Spleen (tissue), 7 donors: ENCODE measurements around the gene FRMPD1.

Experiments used
- POLR2A ChIP-seq, 3 donors: fragments of 450-650 bp; IDR thresholded peaks; one replicate each; pipeline ENCODE4 v1.5.1; 2017; ENCODE audit warnings: antibody characterized with exemption in 3 of 3, mild to moderate bottlenecking in 1 of 3
- POLR2AphosphoS5 ChIP-seq, 3 donors: sonication (generic); formaldehyde crosslinking; IDR thresholded peaks; one replicate each; pipeline ENCODE4 v1.5.1; 2017; ENCODE audit warnings: antibody characterized with exemption in 3 of 3
- TF ChIP-seq, protein P1 (sequence below), 11 experiments: fragments of 200-600 bp in 7 of 11; fragments of 450-650 bp in 4 of 11; sonication (generic) in 4 of 11; IDR thresholded peaks in 8 of 11; conservative IDR thresholded peaks in 3 of 11; 1 replicate in 7 of 11; 2 replicates in 4 of 11; pipeline versions ENCODE4 v1.4.0 to v1.8.0; 2016 to 2021; ENCODE audit warnings: antibody characterized with exemption in 11 of 11, inconsistent platforms in 4 of 11, mild to moderate bottlenecking in 1 of 11
- donor health status: DM: no; HTN: no; CAD: no; lungs with moderate emphysema.
- donor health status: DM: no; HTN: no; CAD: no.
- donor health status: DM: no; HTN: no; CAD: no.

DNA sequence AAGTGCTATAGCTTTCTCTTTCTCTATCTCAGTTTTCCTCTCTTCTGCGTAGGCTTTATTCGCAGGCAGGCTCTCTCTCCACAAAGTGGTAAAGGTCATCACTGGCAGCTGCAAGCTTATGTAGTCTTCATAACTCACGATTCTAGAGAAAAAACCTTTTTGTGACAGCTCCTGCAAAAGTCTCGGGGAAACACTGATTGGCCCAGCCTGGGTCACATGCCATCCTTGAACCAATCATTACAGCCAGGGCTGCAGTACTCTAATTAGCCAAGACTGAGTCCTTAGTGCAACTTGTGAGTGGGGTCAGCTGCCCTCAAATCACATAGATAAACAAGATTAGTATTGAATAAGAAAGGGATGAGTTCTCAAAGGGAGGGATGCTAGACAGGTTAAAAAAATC lies 18.3 kb upstream of the FRMPD1 start:
- TF ChIP-seq, protein P1, sequence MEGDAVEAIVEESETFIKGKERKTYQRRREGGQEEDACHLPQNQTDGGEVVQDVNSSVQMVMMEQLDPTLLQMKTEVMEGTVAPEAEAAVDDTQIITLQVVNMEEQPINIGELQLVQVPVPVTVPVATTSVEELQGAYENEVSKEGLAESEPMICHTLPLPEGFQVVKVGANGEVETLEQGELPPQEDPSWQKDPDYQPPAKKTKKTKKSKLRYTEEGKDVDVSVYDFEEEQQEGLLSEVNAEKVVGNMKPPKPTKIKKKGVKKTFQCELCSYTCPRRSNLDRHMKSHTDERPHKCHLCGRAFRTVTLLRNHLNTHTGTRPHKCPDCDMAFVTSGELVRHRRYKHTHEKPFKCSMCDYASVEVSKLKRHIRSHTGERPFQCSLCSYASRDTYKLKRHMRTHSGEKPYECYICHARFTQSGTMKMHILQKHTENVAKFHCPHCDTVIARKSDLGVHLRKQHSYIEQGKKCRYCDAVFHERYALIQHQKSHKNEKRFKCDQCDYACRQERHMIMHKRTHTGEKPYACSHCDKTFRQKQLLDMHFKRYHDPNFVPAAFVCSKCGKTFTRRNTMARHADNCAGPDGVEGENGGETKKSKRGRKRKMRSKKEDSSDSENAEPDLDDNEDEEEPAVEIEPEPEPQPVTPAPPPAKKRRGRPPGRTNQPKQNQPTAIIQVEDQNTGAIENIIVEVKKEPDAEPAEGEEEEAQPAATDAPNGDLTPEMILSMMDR (IDR thresholded peaks at IDR 0.05 in 8 of 11, conservative IDR thresholded peaks at IDR 0.05 in 3 of 11) = no peak
- TF ChIP-seq POLR2A (IDR thresholded peaks at IDR 0.05) (no peak), POLR2AphosphoS5 (IDR thresholded peaks at IDR 0.05) (no peak)
